ENCODE data around the gene SMCP.

DNA sequence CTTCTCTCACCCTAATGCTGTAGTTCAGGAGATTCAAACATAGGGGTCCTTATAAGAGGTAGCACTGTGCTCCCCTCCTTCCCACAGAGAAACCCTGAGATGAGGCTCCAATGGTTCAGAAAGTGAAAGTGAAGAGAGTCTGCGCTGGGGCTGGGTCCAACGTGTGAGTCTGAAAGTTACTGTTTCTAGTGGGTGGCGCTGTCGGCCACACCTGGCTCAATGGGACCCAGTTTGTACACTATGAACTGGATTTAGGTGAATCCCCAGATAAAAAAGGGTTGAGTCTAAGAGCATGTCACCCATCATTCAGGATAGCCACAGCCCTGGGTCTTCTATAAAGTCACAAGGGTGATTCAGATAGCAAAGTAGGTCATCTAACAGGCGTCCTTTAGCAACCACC lies 2.8 kb downstream of the SMCP start:
- TF ChIP-seq FOXM1 (IDR thresholded peaks at IDR 0.05; ENCODE audit: borderline replicate concordance, low read depth): no peak
- TF ChIP-seq MAX (IDR thresholded peaks at IDR 0.05): no peak
- TF ChIP-seq CEBPB (IDR thresholded peaks at IDR 0.05): no peak
- TF ChIP-seq, protein P1, sequence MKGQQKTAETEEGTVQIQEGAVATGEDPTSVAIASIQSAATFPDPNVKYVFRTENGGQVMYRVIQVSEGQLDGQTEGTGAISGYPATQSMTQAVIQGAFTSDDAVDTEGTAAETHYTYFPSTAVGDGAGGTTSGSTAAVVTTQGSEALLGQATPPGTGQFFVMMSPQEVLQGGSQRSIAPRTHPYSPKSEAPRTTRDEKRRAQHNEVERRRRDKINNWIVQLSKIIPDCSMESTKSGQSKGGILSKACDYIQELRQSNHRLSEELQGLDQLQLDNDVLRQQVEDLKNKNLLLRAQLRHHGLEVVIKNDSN (IDR thresholded peaks at IDR 0.05): no peak
- no peak for TF ChIP-seq NFIC (IDR thresholded peaks at IDR 0.05)
